Fibroblast of lung (primary cell): ENCODE results near the gene MACROD2. TPM values are rescaled to one million over a fixed set of nuclear protein-coding genes. Genes with fewer than 3 reads are reported as not detected.
A peak's percentile ranks its signal among the peaks of the same experiment; 100 is the strongest.
"Not testable (repeated sequence)": the region's sequence is repeated elsewhere in the genome, so short reads cannot be mapped to it uniquely, and the experiment has no call there.

Source experiments
- DNase-seq, 2 donors: peaks; one replicate each; pipeline versions ENCODE4 v3.0.0 to v3.0.0-alpha.2; 2010; ENCODE audit warnings: low read depth in 2 of 2
- H2AFZ ChIP-seq: 2 replicates; pipeline ENCODE4 v1.5.1; 2012; ENCODE audit warnings: low read length, control low read depth, inconsistent platforms
- H3K27ac ChIP-seq: 2 replicates; pipeline ENCODE4 v1.5.1; 2011; ENCODE audit warnings: low read length, control low read depth; ENCODE audit not compliant: insufficient read depth
- H3K27me3 ChIP-seq: 2 replicates; pipeline ENCODE4 v1.5.1; 2011; ENCODE audit warnings: mild to moderate bottlenecking, low read length; ENCODE audit not compliant: control insufficient read depth, insufficient read depth
- H3K36me3 ChIP-seq: 2 replicates; pipeline ENCODE4 v1.5.1; 2011; ENCODE audit warnings: low read length; ENCODE audit not compliant: control insufficient read depth, insufficient read depth
- H3K4me1 ChIP-seq: 2 replicates; pipeline ENCODE4 v1.5.1; 2011; ENCODE audit warnings: low read length; ENCODE audit not compliant: control insufficient read depth, insufficient read depth; ENCODE audit errors: extremely low read depth
- H3K4me2 ChIP-seq: 2 replicates; pipeline ENCODE4 v1.5.1; 2011; ENCODE audit warnings: low read length, control low read depth; ENCODE audit not compliant: insufficient read depth; ENCODE audit errors: extremely low read depth
- H3K4me3 ChIP-seq, 4 experiments: fragments of 200-600 bp in 1 of 4; sonication (generic) in 1 of 4; replicated peaks in 1 of 4; 2 replicates each; pipeline ENCODE4 v1.5.1; 2011 to 2016; ENCODE audit warnings: low read length in 4 of 4, low read depth in 3 of 4, mild to moderate bottlenecking in 3 of 4, control low read depth in 2 of 4, inconsistent platforms in 1 of 4, mixed read lengths in 1 of 4; ENCODE audit not compliant: insufficient read depth in 1 of 4; ENCODE audit errors: control extremely low read depth in 1 of 4
- H3K79me2 ChIP-seq: 2 replicates; pipeline ENCODE4 v1.5.1; 2012; ENCODE audit warnings: mild to moderate bottlenecking, low read length, inconsistent platforms; ENCODE audit not compliant: control insufficient read depth, insufficient read depth
- H3K9ac ChIP-seq: 2 replicates; pipeline ENCODE4 v1.5.1; 2011; ENCODE audit warnings: mild to moderate bottlenecking, low read length, control low read depth; ENCODE audit not compliant: insufficient read depth
- H3K9me3 ChIP-seq: 2 replicates; pipeline ENCODE4 v1.5.1; 2012; ENCODE audit warnings: low read depth, low read length; ENCODE audit not compliant: control insufficient read depth, insufficient read depth
- H4K20me1 ChIP-seq: 2 replicates; pipeline ENCODE4 v1.5.1; 2011; ENCODE audit warnings: low read length; ENCODE audit not compliant: control insufficient read depth, insufficient read depth; ENCODE audit errors: extremely low read depth
- CTCF ChIP-seq, 2 donors: IDR thresholded peaks in 1 of 2; conservative IDR thresholded peaks in 1 of 2; 1 replicate in 1 of 2; 2 replicates in 1 of 2; pipeline ENCODE4 v1.5.1; 2011 to 2012; ENCODE audit warnings: low read length in 2 of 2, control low read depth in 1 of 2, inconsistent platforms in 1 of 2, low read depth in 1 of 2, mild to moderate bottlenecking in 1 of 2
- EZH2 ChIP-seq: IDR thresholded peaks from 2 replicates; pipeline ENCODE4 v1.5.1; 2012; ENCODE audit warnings: low read length, control low read depth, mild to moderate bottlenecking; ENCODE audit errors: missing control alignments
- polyA plus RNA-seq, 2 donors: library from polyadenylated mRNA; depleted of rRNA in 1 of 2; stranded (reverse) in 1 of 2; unstranded in 1 of 2; fragments of >200 nt; gene quantifications; 2 replicates each; pipeline ENCODE4 v1.2.1, GENCODE V29; 2011 to 2012; ENCODE audit warnings: missing spikeins in 1 of 2
- total RNA-seq: library from RNA; depleted of rRNA; stranded (reverse); fragments of >200 nt; gene quantifications from 2 replicates; pipeline ENCODE4 v1.2.1, GENCODE V29; 2014

MACROD2 gene
- total and polyA plus RNA-seq, 2 donors (not counting 1 experiment from before 2014, with no cell fraction given), result 0.54 to 1.7 TPM

- Histone ChIP-seq H3K9ac (no peak overlapping the region), H3K4me2 (no peak overlapping the region), H3K36me3 (no peaks in the 10 kb centered on the region), H3K9me3 (no peaks in the 10 kb centered on the region), H3K79me2 (no peaks in the 10 kb centered on the region), H3K27me3 (no peaks in the 10 kb centered on the region), H3K4me1 (no peaks in the 10 kb centered on the region), H3K27ac (no peak overlapping the region), H2AFZ (no peak overlapping the region), H3K4me3 (no peak overlapping the region), H4K20me1 (no peaks in the 10 kb centered on the region)
- DNase-seq, result no peak
- TF ChIP-seq CTCF (conservative IDR thresholded peaks at IDR 0.05 in 1 of 2, IDR thresholded peaks at IDR 0.05 in 1 of 2; ENCODE audit: low read depth in 1 of 2, low read length in 2 of 2) (no peak), EZH2 (no peak)
Observed at GRCh38 chr20:14922503-14923267, 927.4 kb downstream of the MACROD2 start.

GRCh38 chr20:14924433-14924832, 929.1 kb downstream of the MACROD2 start:
- Histone ChIP-seq H3K4me2 (no peak overlapping the region), H2AFZ (no peak overlapping the region), H4K20me1 (no peaks in the 10 kb centered on the region), H3K27ac (no peak overlapping the region), H3K36me3 (no peaks in the 10 kb centered on the region), H3K9ac (no peak overlapping the region), H3K79me2 (no peaks in the 10 kb centered on the region), H3K27me3 (no peaks in the 10 kb centered on the region), H3K4me3 (no peak overlapping the region), H3K4me1 (no peaks in the 10 kb centered on the region), H3K9me3 (no peaks in the 10 kb centered on the region)
- TF ChIP-seq EZH2 (no peak), CTCF (conservative IDR thresholded peaks at IDR 0.05 in 1 of 2, IDR thresholded peaks at IDR 0.05 in 1 of 2; ENCODE audit: low read depth in 1 of 2, low read length in 2 of 2) (no peak)
- DNase-seq, result no peak

GRCh38 chr20:14925300-14925699, 930.0 kb downstream of the MACROD2 start:
- no peaks in the 10 kb centered on the region for H3K4me1 ChIP-seq
- no peaks in the 10 kb centered on the region for H3K79me2 ChIP-seq
- TF ChIP-seq CTCF (conservative IDR thresholded peaks at IDR 0.05 in 1 of 2, IDR thresholded peaks at IDR 0.05 in 1 of 2; ENCODE audit: low read depth in 1 of 2, low read length in 2 of 2), result no peak
- no peak for TF ChIP-seq EZH2
- no peaks in the 10 kb centered on the region for H3K27me3 ChIP-seq
- H3K27ac ChIP-seq, result no peak overlapping the region
- no peaks in the 10 kb centered on the region for H3K36me3 ChIP-seq
- H3K4me2 ChIP-seq, result no peak overlapping the region
- no peaks in the 10 kb centered on the region for H4K20me1 ChIP-seq
- no peaks in the 10 kb centered on the region for H3K9me3 ChIP-seq
- peak; percentile 25 to 29 for DNase-seq
- H2AFZ ChIP-seq, result no peak overlapping the region
- no peak overlapping the region for H3K4me3 ChIP-seq
- H3K9ac ChIP-seq, result no peak overlapping the region

GRCh38 chr20:14926436-14926835, 931.1 kb downstream of the MACROD2 start:
- H3K4me2 ChIP-seq, H3K9ac ChIP-seq, H4K20me1 ChIP-seq, H3K79me2 ChIP-seq, H2AFZ ChIP-seq, H3K4me3 ChIP-seq, H3K27me3 ChIP-seq, DNase-seq, H3K9me3 ChIP-seq, H3K27ac ChIP-seq, H3K36me3 ChIP-seq, H3K4me1 ChIP-seq: not testable (repeated sequence)
